ENCODE data around the gene ZDHHC11B.
"Not testable (repeated sequence)": the region's sequence is repeated elsewhere in the genome, so short reads cannot be mapped to it uniquely, and the experiment has no call there.

Gene ZDHHC11B

GRCh38 chr5:766666-767431 lies 17.7 kb downstream of the ZDHHC11B start:
- no peak for DNase-seq (ENCODE audit: low read depth)

GRCh38 chr5:765948-766631 lies 18.4 kb downstream of the ZDHHC11B start:
- DNase-seq (ENCODE audit: low read depth), result no peak

GRCh38 chr5:763998-764781 lies 20.3 kb downstream of the ZDHHC11B start:
- no peak for DNase-seq (ENCODE audit: low read depth)

- no peak for DNase-seq (ENCODE audit: low read depth)
These were observed 21.1 kb downstream of the ZDHHC11B start for GRCh38 chr5:763397-763796.

GRCh38 chr5:762996-763395 lies 21.5 kb downstream of the ZDHHC11B start:
- not testable (repeated sequence) for DNase-seq (ENCODE audit: low read depth)

GRCh38 chr5:761854-762710 lies 22.4 kb downstream of the ZDHHC11B start:
- no peak for DNase-seq (ENCODE audit: low read depth)

- DNase-seq (ENCODE audit: low read depth), result no peak
These were observed 23.3 kb downstream of the ZDHHC11B start for GRCh38 chr5:761059-761771.

GRCh38 chr5:760363-761058 lies 24.0 kb downstream of the ZDHHC11B start:
- no peak for DNase-seq (ENCODE audit: low read depth)

GRCh38 chr5:759781-760362 lies 24.7 kb downstream of the ZDHHC11B start:
- no peak for DNase-seq (ENCODE audit: low read depth)

- DNase-seq (ENCODE audit: low read depth), result no peak
These were observed 25.3 kb downstream of the ZDHHC11B start for GRCh38 chr5:759111-759751.

- DNase-seq (ENCODE audit: low read depth), result no peak
These were observed 25.9 kb downstream of the ZDHHC11B start for GRCh38 chr5:758698-759053.

GRCh38 chr5:757931-758697 lies 26.4 kb downstream of the ZDHHC11B start:
- DNase-seq (ENCODE audit: low read depth), result no peak

- DNase-seq (ENCODE audit: low read depth), result no peak
These were observed 27.1 kb downstream of the ZDHHC11B start for GRCh38 chr5:757346-757930.

GRCh38 chr5:756865-757345 lies 27.6 kb downstream of the ZDHHC11B start:
- DNase-seq (ENCODE audit: low read depth), result no peak

GRCh38 chr5:756171-756570 lies 28.4 kb downstream of the ZDHHC11B start:
- DNase-seq (ENCODE audit: low read depth), result no peak

GRCh38 chr5:754143-754632 lies 30.3 kb downstream of the ZDHHC11B start:
- not testable (repeated sequence) for DNase-seq (ENCODE audit: low read depth)

GRCh38 chr5:753567-754142 lies 30.9 kb downstream of the ZDHHC11B start:
- DNase-seq (ENCODE audit: low read depth), result not testable (repeated sequence)

Data from HS-5 (cell line).